HG02840 (cell line): ENCODE results near the gene GTPBP1.

Source experiments
- ATAC-seq: cut with Tn5 transposase; IDR thresholded peaks from one replicate; pipeline ENCODE4 v1.9.1; 2021; ENCODE audit warnings: mild to moderate bottlenecking, moderate library complexity, moderate number of reproducible peaks; ENCODE audit not compliant: unreplicated experiment, low FRiP score

Gene GTPBP1

DNA sequence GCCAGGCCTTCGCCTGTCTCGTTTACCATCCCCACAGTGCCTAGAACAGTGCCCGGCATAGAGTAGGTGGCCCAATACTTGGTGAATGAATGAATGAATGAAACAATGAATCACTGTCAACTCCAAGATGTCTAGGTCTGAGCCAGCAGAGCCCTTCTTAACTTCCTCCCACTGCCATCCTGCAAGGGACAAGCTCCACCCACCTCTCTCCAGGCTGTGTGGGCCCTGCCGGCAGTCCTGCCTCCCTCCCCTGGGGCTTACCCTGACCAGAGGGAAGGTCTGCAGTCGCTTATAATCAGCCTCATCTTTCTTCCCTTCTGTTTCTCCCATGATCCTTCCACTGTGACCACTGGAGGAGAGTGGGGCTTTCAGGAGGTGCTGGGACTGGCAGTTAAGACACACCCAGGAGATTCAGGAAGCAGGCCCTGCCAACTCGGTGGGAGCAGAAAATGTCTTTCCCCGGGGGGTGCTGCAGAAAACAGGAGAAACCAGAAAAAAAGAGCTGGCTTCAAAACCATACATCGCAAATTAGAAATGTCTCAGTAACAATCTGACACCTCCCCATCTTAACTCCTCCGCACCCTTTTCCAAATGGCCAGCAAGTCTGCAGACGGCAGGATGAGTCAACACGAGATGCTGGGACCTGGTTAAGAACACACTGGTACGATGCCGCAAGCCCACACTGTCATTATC, 76.8 kb downstream of the GTPBP1 start:
- no peak for ATAC-seq
